Motor neuron (in vitro differentiated cells): ENCODE results near the gene CHTOP. TPM values are rescaled to one million over a fixed set of nuclear protein-coding genes. Genes with fewer than 3 reads are reported as not detected.
"Not testable (repeated sequence)": the region's sequence is repeated elsewhere in the genome, so short reads cannot be mapped to it uniquely, and the experiment has no call there.

Experiments used
- ATAC-seq, 8 experiments: fragments of 200-7000 bp; cut with Tn5 transposase; replicated peaks in 6 of 8; 2 replicates each; pipeline ENCODE4 v1.8.0; 2021; ENCODE audit warnings: mild to moderate bottlenecking in 8 of 8, moderate library complexity in 8 of 8
- H3K27ac ChIP-seq, 2 donors: fragments of 250-450 bp; sonication (Bioruptor Pico); 2 replicates each; pipeline ENCODE4 v1.9.0; 2021; ENCODE audit warnings: antibody characterized with exemption in 2 of 2, mild to moderate bottlenecking in 2 of 2, moderate library complexity in 1 of 2
- H3K4me1 ChIP-seq, 2 donors: fragments of 250-450 bp; sonication (Bioruptor Pico); replicated peaks in 1 of 2; 2 replicates each; pipeline ENCODE4 v1.6.1; 2021; ENCODE audit warnings: antibody characterized with exemption in 2 of 2, mild to moderate bottlenecking in 2 of 2, moderate library complexity in 1 of 2
- H3K4me3 ChIP-seq, 5 donors: fragments of 250-450 bp; sonication (Bioruptor Pico); 2 replicates each; pipeline ENCODE4 v1.9.0; 2021; ENCODE audit warnings: antibody characterized with exemption in 5 of 5, mild to moderate bottlenecking in 5 of 5, moderate library complexity in 4 of 5
- WGBS, 10 experiments: fragments of 450-650 bp; shearing (Covaris generic); methylation state at CpG; one replicate each; pipeline ENCODE4 v1.0.0; 2022; 5-methylcytosine and 5-hydroxymethylcytosine counted together
- in situ Hi-C, 9 experiments: fragments of 400-800 bp; cut with MboI; loops; one replicate each; pipeline ENCODE4 v1.15.0; 2021; ENCODE audit warnings: low sequenced_read_pairs in 9 of 9, low pct_unique_long_range_greater_than_20kb in 2 of 9; ENCODE audit not compliant: unreplicated experiment in 9 of 9
- total RNA-seq, 8 experiments: library from RNA; unstranded; fragments of 300-600 nt; gene quantifications; 2 replicates each; pipeline versions ENCODE4 v1.2.3 to v1.2.4, GENCODE V29; 2022

Gene CHTOP
- 100 to 1,000 TPM in 4 of 8 experiments, 10 to 100 TPM in 4; 29.9 to 136 (median 99.2) TPM for total RNA-seq

GRCh38 chr1:153633754-153634665 is at the start of gene CHTOP:
Gene CHTOP (plus strand): TSS chr1:153634066. CDS start chr1:153636589, 2,523 bp downstream.
- in situ Hi-C loops = loop anchor here in 3 of 9 experiments (25.0 kb wide), 1 partner anchor 122 kb away; no protein-coding TSS in a partner anchor
- peak; percentile 89 to 96 (median 94) for ATAC-seq
- peaks cover 12 to 15% of the 10 kb centered on the region in 2 donors for H3K4me1 ChIP-seq
- 0 to 10% (median 3%) methylated on average over 4 to 22 of the region's 65 CpGs; no CpG with 5 or more reads in 3 of the 10 experiments for WGBS, 10 experiments
- H3K27ac ChIP-seq = peak within 1 kb of the TSS; percentile 100
- peak within 1 kb of the TSS; percentile 84 to 100 (median 99) for H3K4me3 ChIP-seq

DNA sequence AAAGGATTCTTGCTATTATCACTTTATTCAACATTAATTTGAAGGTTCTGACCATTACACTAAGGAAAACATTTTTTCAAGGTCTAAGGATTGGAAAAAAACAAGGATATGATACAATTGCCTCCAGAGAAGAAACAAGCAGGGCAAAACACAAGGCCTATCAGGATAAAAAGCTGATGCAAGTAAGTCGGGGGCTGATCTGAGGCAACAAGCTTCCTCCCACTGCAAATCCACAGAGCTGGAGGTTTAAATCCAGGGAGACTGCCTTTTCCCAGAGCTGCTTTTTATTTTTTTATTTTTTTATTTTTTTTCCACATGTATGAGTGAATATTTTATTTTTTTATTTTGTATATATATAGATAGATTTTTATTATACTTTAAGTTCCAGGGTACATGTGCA is 48.9 kb upstream of the CHTOP start:
- in situ Hi-C loops = no loop called here
- peaks cover 0 to 4% of the 10 kb centered on the region in 2 donors for H3K4me1 ChIP-seq
- 60 to 100% (median 92%) methylated on average over 1 of the region's 1 CpG; no CpG with 5 or more reads in 3 of the 10 experiments for WGBS, 10 experiments
- no peak overlapping the region for H3K27ac ChIP-seq
- no peak overlapping the region for H3K4me3 ChIP-seq
- ATAC-seq = no peak

DNA sequence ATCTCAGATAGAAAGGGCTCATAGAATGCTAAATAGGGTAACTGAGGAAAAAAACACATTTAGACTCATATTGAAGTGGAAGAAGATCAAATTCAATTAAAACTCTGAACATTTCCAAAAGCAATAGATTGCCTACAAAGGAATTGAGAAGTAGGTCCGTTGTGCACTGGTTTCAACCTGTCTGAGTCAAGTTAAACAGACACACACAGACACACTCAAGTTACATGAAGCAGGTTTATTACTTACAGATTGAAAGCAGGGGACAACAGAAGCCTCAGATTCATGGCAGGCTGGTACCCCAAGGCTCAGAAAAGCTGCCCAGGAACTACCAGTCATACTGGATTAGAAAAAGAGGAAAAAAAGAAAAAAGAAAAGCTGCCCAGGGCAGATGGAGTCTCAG is 47.5 kb upstream of the CHTOP start:
- no peak overlapping the region for H3K4me3 ChIP-seq
- H3K4me1 ChIP-seq = peaks cover 0 to 4% of the 10 kb centered on the region in 2 donors
- no peak overlapping the region for H3K27ac ChIP-seq
- ATAC-seq = no peak
- WGBS, 10 experiments = 0 to 71% (median 44%) methylated on average over 1 of the region's 1 CpG; no CpG with 5 or more reads in 1 of the 10 experiments
- in situ Hi-C loops = no loop called here

- no peak overlapping the region for H3K4me3 ChIP-seq
- in situ Hi-C loops = no loop called here
- WGBS, 10 experiments = 17 to 100% (median 75%) methylated on average over 1 to 4 of the region's 5 CpGs; no CpG with 5 or more reads in 1 of the 10 experiments
- H3K4me1 ChIP-seq = peaks cover 3 to 4% of the 10 kb centered on the region in 2 donors
- peak in 1 of 8 experiments; percentile 35 for ATAC-seq
- no peak overlapping the region for H3K27ac ChIP-seq
These were observed 46.6 kb upstream of the CHTOP start for GRCh38 chr1:153587314-153587713.

DNA sequence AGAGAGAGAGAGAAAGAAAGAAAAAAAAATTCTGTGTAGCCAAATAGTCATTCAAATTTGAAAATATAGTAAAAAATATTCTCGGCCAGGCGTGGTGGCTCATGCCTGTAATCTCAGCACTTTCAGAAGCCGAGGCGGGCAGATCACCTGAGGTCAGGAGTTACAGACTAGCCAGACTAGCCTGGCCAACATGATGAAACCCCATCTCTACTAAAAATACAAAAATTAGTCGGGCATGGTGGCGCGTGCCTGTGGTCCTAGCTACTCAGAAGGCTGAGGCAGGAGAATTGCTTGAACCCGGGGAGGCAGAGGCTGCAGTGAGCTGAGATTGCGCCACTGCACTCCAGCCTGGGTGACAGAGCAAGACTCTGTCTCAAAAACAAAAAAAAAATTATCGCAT is 45.8 kb upstream of the CHTOP start:
- H3K4me1 ChIP-seq, ATAC-seq, H3K27ac ChIP-seq, H3K4me3 ChIP-seq, in situ Hi-C loops: not testable (repeated sequence)
- 85 to 100% (median 91%) methylated on average over 1 to 10 of the region's 10 CpGs for WGBS, 10 experiments

- WGBS, 10 experiments = 65 to 97% (median 86%) methylated on average over 2 of the region's 2 CpGs; no CpG with 5 or more reads in 1 of the 10 experiments
- Histone ChIP-seq H3K4me1 (peaks cover 8 to 12% of the 10 kb centered on the region in 2 donors), H3K27ac (no peak overlapping the region), H3K4me3 (no peak overlapping the region)
- in situ Hi-C loops = no loop called here
- ATAC-seq = no peak
These were observed 45.4 kb upstream of the CHTOP start for GRCh38 chr1:153588482-153588881.

- H3K4me3 ChIP-seq = no peak overlapping the region
- 0 to 75% (median 15%) methylated on average over 1 to 4 of the region's 4 CpGs; no CpG with 5 or more reads in 1 of the 10 experiments for WGBS, 10 experiments
- ATAC-seq = peak in 7 of 8 experiments; percentile 23 to 91 (median 82)
- in situ Hi-C loops = no loop called here
- peaks cover 5 to 12% of the 10 kb centered on the region in 2 donors for H3K4me1 ChIP-seq
- peak overlapping the region in 1 of 2 donors; percentile 18 for H3K27ac ChIP-seq
These were observed 41.1 kb upstream of the CHTOP start for GRCh38 chr1:153592748-153593147.

DNA sequence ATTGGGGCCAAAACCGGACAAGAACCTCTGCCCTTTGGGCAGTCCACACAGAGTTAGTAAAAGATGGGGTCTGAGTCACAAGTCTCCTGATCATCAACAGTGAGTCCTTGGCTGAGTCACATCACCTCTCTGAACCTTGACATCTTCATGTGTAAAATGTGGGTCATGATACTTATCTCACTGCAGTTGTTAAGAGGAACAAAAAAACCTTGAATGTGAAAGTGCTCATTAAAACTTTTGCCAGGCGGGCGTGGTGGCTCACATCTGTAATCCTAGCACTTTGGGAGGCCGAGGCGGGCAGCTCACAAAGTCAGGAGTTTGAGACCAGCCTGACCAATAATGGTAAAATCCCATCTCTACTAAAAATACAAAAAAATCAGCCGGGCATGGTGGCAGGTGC is 36.7 kb upstream of the CHTOP start:
- Histone ChIP-seq H3K27ac (no peak overlapping the region), H3K4me1 (peaks cover 8 to 17% of the 10 kb centered on the region in 2 donors), H3K4me3 (no peak overlapping the region)
- in situ Hi-C loops = no loop called here
- peak in 2 of 8 experiments; percentile 48 to 54 for ATAC-seq
- WGBS, 10 experiments = 80 to 100% (median 93%) methylated on average over 3 to 6 of the region's 6 CpGs; no CpG with 5 or more reads in 5 of the 10 experiments

DNA sequence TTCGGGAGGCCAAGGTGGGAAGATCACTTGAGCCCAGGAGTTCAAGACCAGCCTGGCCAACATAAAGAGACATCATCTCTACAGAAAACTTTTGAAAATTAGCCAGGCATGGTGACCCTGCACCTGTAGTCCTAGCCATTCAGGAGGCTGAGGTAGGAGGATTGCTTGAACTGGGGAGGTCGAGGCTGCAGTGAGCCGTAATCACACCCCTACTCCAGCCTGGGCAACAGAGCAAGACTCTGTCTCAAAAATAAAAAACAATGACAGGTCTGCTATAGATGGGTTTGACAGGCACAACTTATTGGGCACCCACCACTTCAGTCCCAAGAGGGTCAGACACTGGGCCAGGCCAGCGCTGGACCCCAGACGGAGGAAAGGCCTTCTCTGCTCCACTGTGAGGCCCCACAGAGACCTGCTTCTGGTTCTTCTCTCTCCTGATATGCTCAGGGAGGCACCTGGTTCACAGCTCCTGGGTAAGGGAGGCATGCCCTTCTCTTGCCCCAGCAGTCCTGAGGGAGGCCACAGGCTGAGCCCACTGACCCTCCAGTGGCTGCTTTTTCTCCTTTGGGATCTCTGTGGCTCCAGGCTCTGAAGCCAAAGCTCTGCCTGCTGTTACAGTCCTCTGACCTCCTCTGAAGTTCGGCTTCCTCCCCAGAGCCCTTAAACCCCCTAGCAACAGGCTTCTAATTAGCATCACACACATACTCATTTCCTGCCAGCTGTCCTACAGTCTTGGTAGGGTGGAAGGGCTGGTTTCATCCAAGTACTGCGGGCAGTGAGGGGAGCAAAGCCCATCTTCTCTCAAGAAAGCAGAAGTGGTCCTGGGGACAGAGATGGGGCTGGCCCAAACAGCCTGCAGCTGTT is 35.3 kb upstream of the CHTOP start:
- 42 to 100% (median 63%) methylated on average over 1 to 5 of the region's 7 CpGs; no CpG with 5 or more reads in 2 of the 10 experiments for WGBS, 10 experiments
- peaks cover 3 to 6% of the 10 kb centered on the region in 2 donors for H3K4me1 ChIP-seq
- in situ Hi-C loops = no loop called here
- ATAC-seq = peak; percentile 53 to 91 (median 82)
- H3K4me3 ChIP-seq = no peak overlapping the region
- peak overlapping the region in 1 of 2 donors; percentile 6 for H3K27ac ChIP-seq

GRCh38 chr1:153599847-153600246 is 34.0 kb upstream of the CHTOP start:
- no peak for ATAC-seq
- WGBS, 10 experiments = 42 to 100% (median 82%) methylated on average over 1 to 7 of the region's 7 CpGs; no CpG with 5 or more reads in 1 of the 10 experiments
- peaks cover 3 to 6% of the 10 kb centered on the region in 2 donors for H3K4me1 ChIP-seq
- no peak overlapping the region for H3K27ac ChIP-seq
- in situ Hi-C loops = no loop called here
- H3K4me3 ChIP-seq = no peak overlapping the region

DNA sequence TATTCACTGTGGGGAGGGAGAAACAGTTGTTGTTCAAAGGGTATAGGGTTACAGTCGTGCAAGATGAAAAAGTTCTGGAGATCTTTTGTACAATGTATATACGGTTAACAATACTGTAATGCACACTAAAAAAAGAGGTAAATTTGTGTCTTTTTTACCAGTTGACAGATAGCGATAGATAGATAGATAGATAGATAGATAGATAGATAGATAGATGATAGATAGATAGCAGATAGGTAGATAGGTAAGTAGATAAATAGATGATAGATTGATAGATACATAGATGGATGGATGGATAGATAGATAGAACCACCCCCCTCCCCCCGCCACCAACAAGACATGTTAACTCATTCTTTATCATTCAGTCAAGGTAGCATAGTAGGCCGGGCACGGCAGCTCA is 31.1 kb upstream of the CHTOP start:
- in situ Hi-C loops = no loop called here
- 68 to 97% (median 89%) methylated on average over 3 to 6 of the region's 6 CpGs for WGBS, 10 experiments

DNA sequence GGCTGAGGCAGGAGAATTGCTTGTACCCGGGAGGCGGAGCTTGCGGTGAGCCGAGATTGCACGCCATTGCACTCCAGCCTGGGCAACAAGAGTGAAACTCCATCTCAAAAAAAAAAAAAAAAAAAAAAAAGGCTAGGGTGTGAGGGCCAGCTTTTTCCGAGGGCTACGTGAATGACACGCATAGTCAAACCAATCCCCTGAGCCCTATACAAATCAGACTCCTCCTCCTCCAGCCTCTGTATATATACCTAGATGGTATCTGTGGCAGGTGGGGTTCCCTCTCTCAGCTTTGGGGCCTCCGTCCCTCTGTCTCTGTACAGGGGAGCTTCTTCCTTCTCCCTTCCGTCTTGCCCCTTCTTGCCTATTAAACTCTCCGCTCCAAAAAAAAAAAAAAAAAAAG is 27.7 kb upstream of the CHTOP start:
- in situ Hi-C loops = no loop called here
- no peak overlapping the region for H3K27ac ChIP-seq
- 79 to 97% (median 90%) methylated on average over 1 to 10 of the region's 11 CpGs; no CpG with 5 or more reads in 3 of the 10 experiments for WGBS, 10 experiments

More for the DNA sequence above, 31.1 kb upstream of the CHTOP start:
- Histone ChIP-seq H3K27ac (no peak overlapping the region), H3K4me3 (no peak overlapping the region), H3K4me1 (peaks cover 3 to 10% of the 10 kb centered on the region in 2 donors)
- no peak for ATAC-seq

More for the DNA sequence above, 27.7 kb upstream of the CHTOP start:
- Histone ChIP-seq H3K4me1 (peaks cover 8 to 23% of the 10 kb centered on the region in 2 donors), H3K4me3 (no peak overlapping the region)
- no peak for ATAC-seq
